ENCODE data around the gene PHACTR2.

DNA sequence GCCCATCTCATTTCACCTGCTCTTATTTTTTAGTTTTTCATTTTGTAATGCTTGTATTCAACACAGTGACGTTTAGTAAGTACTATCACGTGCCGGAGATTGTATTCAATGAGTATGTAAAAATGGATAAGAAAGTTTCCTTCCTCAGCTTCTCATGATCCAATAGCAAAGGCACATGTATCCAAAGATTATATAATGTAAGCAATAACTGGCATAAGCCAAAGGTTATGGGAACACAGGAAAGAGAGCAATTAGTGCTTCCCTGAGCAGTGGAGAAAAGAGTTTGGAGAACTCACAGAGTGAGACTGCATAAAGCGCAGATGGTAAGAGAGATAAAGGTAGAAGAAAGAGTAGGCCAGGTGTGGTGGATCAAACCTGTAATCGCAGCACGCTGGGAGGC, 143.6 kb downstream of the PHACTR2 start:
- TF ChIP-seq, protein P1, sequence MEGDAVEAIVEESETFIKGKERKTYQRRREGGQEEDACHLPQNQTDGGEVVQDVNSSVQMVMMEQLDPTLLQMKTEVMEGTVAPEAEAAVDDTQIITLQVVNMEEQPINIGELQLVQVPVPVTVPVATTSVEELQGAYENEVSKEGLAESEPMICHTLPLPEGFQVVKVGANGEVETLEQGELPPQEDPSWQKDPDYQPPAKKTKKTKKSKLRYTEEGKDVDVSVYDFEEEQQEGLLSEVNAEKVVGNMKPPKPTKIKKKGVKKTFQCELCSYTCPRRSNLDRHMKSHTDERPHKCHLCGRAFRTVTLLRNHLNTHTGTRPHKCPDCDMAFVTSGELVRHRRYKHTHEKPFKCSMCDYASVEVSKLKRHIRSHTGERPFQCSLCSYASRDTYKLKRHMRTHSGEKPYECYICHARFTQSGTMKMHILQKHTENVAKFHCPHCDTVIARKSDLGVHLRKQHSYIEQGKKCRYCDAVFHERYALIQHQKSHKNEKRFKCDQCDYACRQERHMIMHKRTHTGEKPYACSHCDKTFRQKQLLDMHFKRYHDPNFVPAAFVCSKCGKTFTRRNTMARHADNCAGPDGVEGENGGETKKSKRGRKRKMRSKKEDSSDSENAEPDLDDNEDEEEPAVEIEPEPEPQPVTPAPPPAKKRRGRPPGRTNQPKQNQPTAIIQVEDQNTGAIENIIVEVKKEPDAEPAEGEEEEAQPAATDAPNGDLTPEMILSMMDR (IDR thresholded peaks at IDR 0.05), result no peak
- no peak for TF ChIP-seq POLR2A (IDR thresholded peaks at IDR 0.05)
